HG03196 (cell line): ENCODE data around the gene PTPRK.

Experiments
- ATAC-seq: cut with Tn5 transposase; IDR thresholded peaks from one replicate; pipeline ENCODE4 v1.9.1; 2021; ENCODE audit not compliant: unreplicated experiment

The PTPRK gene

GRCh38 chr6:128098000-128098581 lies 422.3 kb downstream of the PTPRK start:
- no peak for ATAC-seq

DNA sequence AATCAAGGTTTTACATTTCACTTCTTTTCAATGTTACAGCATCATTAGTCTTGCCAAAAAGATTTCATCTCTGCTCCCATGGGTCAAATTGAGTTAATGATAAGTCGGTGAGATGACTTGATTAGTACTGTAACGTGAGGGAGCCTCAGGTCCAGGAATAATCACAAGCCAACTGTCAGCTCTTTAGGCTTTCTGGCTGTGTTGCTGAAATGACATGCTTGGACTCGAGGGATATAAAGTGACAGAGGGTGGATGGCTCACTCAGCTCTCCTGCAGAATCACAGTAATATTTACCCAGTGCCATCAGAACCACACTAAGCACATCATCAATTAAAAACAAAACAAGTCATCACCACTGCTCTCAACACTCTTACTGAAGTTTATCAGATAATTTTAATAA lies 423.4 kb downstream of the PTPRK start:
- ATAC-seq, result no peak

- ATAC-seq, result no peak
Measured at GRCh38 chr6:128095362-128095761, 425.0 kb downstream of the PTPRK start.

DNA sequence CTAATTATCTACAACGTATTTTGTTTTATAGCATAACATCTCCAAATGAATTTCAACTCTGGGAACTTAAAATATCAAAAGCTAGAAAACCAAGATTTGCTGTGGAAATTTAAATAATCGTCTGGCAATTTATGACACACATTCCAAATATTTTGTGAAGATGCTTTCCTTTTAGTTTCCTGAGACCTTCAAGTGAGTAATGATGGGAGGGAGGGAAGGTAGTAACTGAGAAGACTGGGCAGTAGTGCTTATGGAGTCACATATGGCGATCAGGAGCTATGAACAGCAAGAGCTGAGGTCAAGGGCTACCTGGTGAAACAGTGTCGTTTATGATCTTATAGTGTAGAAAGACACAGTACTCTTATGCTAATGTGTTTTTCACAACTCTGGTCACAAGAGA lies 441.4 kb downstream of the PTPRK start:
- ATAC-seq, result no peak

DNA sequence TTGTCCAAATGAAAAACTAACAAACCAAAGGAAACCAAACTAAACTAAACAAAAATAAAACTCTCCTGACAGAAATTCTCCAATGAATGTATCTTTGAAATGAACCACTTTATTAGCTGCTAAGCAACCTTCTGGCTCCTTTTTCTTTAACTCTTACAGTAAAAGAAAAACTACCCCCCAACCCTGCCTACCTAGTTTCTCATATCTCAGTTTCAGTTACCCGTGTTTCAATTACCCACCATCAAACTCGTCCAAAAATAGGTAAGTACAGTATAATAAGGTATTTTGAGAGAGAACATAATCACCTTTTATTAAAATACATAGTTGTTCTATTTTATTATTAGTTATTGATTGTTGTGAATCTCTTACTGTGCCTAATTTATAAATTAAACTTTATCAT lies 442.1 kb downstream of the PTPRK start:
- ATAC-seq, result no peak

GRCh38 chr6:128076843-128077242 lies 443.6 kb downstream of the PTPRK start:
- ATAC-seq, result no peak

GRCh38 chr6:128074567-128074966 lies 445.8 kb downstream of the PTPRK start:
- no peak for ATAC-seq

- no peak for ATAC-seq
Measured at GRCh38 chr6:128073389-128073788, 447.0 kb downstream of the PTPRK start.

DNA sequence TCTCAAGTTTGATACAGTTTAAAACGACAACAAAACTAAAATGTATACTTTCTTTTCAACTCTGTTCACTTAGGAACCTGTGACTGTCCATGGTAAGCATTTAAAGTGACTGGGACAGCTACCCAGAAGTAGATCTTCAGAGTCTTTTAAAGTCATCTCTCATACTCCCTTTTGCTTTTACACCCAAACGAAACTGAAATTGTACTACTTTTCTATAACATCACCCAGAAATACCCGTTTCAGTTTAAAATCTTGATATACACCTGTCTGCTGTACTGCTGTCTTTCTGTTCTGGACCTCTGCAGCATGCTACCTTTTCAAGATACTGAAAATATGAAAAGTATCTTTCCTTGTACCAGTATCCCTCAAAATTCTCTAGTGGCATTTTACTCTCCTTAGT lies 449.2 kb downstream of the PTPRK start:
- no peak for ATAC-seq

GRCh38 chr6:128070406-128070805 lies 450.0 kb downstream of the PTPRK start:
- ATAC-seq, result no peak

- no peak for ATAC-seq
Measured at GRCh38 chr6:128069188-128069587, 451.2 kb downstream of the PTPRK start.

DNA sequence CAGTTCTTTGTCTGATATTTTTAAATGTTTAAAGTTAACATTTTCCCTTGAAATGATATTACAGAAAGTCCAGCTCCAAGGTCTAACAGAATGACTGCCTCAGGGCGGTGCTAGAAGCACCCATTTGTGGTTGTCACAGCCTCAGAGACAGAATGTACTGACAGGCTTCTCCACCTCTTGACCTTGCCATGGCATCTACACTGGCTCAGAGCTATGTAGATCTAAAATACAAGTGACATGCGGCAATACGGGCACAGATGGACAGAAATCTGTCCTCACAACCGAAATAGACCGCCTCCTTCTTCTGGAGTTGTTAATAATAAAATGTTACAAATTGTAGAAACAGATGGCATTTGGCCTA lies 452.3 kb downstream of the PTPRK start:
- no peak for ATAC-seq

GRCh38 chr6:128067446-128068118 lies 452.8 kb downstream of the PTPRK start:
- no peak for ATAC-seq

DNA sequence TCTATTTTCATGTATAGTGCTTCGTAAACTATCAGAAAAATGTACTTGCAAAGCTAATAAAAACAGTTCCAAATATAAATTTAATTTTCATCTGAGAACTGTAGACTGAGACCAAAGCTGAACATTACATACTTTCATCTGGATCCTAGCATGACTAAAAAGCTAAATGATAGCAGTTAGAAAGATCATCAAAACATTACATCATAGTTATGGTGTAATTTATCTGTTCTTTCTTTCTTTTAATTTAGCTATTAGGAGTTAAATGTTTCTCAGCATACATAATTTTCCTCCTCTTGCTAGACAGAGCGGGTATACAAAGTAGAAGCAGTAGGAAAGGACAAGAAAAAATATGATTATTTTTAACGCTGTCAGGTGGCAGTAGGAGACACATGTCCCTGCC lies 455.3 kb downstream of the PTPRK start:
- no peak for ATAC-seq

DNA sequence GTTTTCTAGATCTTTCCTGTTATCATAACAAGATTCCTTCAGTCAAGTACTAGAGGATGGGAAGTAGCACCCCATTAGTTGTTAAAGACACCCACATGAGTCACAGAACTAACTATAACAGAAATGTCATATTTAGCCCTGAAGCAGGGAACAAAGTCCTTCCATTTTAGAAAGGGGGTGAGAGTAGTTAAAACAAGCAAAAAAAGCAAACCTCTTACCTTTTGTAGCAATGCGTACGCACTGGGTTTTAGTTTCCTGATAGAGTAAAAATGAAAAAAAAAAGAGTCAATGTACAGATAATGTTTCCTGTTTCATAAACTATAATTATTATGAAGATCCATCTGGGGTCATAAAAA lies 455.9 kb downstream of the PTPRK start:
- ATAC-seq, result no peak

GRCh38 chr6:128063850-128064539 lies 456.4 kb downstream of the PTPRK start:
- ATAC-seq, result no peak

DNA sequence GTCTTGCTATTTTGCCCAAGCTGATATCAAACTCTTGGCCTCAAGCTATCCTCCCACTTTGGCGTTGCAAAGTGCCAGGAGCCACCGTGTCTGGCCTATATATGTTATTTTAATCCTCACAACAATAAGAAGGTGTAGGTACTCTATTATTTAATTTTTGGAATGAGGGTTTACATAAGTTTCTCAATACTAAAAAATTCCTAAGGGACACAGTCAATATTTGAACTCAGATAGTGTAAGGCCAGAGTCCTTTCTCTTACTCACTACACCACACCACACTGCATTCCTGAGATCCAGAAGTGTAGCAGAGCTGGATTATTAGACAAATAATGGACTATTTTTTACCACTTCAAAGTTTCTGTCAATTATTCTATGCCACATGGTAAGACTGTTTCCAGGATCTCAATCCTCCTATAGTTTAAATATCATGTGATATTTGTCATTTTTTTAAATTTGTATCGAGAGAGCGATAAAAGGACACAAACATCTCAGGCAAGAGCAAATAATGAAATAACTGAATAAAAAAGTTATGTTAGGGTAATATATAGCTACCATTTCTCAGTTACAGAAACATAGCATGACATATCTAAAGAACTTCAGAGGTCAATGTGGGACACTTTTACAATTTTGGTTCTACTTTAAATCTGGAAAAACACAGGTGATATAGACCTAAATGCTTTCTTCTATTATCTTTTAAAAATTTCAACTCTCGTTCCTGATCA lies 457.4 kb downstream of the PTPRK start:
- no peak for ATAC-seq

GRCh38 chr6:128057946-128058345 lies 462.5 kb downstream of the PTPRK start:
- no peak for ATAC-seq

DNA sequence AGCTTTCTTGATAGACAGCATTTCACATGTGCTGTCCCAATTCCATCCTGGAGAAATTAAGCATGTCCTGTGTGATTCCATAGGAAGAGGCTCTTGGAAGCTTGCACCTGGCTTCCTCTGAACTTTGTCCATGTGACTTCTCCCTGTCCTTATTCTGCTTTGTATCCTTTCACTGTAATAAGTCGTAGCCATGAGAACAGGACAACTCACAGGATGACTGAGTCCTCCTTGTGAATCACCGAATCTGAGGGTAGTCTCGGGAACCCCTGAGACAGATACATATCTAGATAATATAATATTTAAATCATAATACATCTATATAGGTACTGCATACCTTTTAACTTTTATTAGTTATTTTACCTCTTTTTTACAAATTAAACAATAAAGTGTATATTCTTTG lies 462.9 kb downstream of the PTPRK start:
- ATAC-seq, result no peak

DNA sequence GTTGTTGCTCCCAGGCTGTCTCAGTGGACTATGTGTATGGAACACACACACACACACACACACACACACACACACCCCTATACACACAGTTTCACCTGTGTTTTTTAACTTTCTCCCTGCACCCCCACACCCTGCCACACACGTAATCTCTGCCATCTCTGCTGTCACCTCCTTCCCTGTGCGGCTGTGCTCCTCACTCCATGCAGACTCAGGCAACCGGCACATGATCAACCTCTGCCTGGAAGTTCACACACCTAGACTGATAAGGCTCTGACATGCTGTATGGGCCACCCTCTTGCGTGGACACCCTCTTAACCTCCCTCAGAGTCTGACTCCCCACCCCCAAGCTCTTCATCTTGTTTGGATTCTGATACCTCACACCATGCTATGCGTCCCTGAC lies 467.3 kb downstream of the PTPRK start:
- no peak for ATAC-seq

DNA sequence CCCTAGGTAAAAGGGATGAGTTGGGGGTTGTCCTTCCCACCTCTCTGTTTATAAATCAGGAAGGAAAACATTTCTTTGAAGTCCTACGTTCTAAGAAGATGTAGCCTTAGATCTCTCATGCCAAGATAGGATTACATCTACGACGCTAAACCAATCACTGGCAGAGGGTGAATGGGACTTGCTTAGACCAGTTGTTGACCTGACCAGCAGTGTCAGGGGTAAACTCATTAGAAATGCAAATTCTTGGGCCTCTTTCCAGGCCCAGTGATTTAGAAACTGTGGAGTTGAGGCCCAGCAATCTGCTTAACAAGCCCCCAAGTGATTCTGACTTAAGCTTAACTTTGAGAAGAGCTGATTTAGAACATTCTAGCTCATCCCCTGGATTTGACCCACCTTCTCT lies 472.4 kb downstream of the PTPRK start:
- no peak for ATAC-seq

DNA sequence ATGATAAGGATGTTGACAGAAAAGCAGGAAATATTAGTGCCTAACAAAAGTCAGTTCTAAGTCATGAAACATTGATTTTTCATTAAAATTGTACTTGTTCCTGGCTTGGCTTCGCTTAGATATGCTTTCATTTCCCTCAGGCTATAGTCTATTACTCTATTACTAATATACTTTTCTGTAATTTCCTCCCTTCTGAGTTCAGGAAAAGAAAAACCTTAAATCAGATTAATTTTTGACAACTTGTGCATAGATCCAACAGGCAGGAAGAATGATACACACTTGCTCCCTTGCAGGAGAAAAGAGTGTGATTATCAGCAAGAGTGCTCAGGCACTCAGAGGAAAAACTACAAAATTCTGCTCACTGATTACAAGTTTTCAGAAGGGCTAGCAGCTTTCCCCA lies 474.4 kb downstream of the PTPRK start:
- no peak for ATAC-seq
